Measurements from ENCODE around the gene NXPH1. TPM values are rescaled to one million over a fixed set of nuclear protein-coding genes. Genes with fewer than 3 reads are reported as not detected.

The NXPH1 gene
- total RNA-seq, 3 donors from 2014 or later: 0.29 TPM; not detected in 2

DNA sequence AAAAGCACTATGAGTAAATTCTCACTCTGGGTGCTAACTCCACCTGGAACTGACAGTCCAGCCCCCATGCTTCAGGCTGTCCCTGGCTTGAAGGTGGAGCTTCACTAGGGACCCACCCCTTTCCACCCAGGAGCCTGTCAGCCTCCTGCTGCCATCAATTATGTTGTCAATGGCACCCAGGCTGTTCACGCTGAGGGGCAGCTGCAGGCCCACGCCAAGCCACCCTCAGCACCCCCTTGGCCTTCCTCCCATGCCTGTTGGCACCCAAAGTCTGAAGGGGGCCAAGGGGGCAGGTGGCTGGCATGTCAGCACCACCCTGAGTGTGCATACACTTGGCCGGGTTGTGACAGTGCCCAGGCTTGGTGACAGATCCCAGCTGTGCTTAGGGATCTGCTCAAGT, 149.3 kb downstream of the NXPH1 start:
- DNase-seq (ENCODE audit: low spot score in 2 of 2): no peak
- Histone ChIP-seq H3K4me1 (no peaks in the 10 kb centered on the region), H3K9me3 (no peaks in the 10 kb centered on the region), H3K27ac (no peak overlapping the region), H3K36me3 (no peaks in the 10 kb centered on the region), H3K4me3 (no peak overlapping the region), H3K27me3 (no peaks in the 10 kb centered on the region)
- TF ChIP-seq POLR2AphosphoS5 (IDR thresholded peaks at IDR 0.05) (no peak), POLR2A (IDR thresholded peaks at IDR 0.05) (no peak)
- TF ChIP-seq, protein P1, sequence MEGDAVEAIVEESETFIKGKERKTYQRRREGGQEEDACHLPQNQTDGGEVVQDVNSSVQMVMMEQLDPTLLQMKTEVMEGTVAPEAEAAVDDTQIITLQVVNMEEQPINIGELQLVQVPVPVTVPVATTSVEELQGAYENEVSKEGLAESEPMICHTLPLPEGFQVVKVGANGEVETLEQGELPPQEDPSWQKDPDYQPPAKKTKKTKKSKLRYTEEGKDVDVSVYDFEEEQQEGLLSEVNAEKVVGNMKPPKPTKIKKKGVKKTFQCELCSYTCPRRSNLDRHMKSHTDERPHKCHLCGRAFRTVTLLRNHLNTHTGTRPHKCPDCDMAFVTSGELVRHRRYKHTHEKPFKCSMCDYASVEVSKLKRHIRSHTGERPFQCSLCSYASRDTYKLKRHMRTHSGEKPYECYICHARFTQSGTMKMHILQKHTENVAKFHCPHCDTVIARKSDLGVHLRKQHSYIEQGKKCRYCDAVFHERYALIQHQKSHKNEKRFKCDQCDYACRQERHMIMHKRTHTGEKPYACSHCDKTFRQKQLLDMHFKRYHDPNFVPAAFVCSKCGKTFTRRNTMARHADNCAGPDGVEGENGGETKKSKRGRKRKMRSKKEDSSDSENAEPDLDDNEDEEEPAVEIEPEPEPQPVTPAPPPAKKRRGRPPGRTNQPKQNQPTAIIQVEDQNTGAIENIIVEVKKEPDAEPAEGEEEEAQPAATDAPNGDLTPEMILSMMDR (IDR thresholded peaks at IDR 0.05): no peak
- intact Hi-C loops (cut with DNase I; ENCODE audit: low total_unique reads): no loop called here

DNA sequence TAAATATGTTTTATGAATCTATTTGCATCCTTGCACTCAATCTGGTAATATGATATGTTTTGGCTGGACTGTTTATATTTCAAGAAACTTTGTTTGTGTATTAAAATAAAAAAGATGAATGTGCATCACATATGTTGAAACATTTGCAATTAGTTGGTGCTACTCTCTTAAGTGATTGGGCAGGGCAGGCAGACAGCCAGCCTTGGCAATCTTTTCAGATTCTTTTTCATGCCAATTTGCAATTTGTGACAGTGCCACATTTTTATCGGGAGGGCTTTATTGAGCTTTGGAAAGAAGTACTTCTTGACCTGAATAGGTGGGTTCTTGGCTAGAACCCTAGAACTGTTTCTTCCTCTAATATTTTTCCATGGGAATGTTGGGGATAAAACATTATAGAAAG, 152.2 kb downstream of the NXPH1 start:
- no peak for DNase-seq (ENCODE audit: low spot score in 2 of 2)
- TF ChIP-seq POLR2A (IDR thresholded peaks at IDR 0.05) (no peak), POLR2AphosphoS5 (IDR thresholded peaks at IDR 0.05) (no peak)
- TF ChIP-seq, protein P1 (IDR thresholded peaks at IDR 0.05): no peak
- Histone ChIP-seq H3K27me3 (no peaks in the 10 kb centered on the region), H3K4me1 (no peaks in the 10 kb centered on the region), H3K36me3 (no peaks in the 10 kb centered on the region), H3K9me3 (no peaks in the 10 kb centered on the region), H3K27ac (no peak overlapping the region), H3K4me3 (no peak overlapping the region)
- intact Hi-C loops (cut with DNase I; ENCODE audit: low total_unique reads): no loop called here

DNA sequence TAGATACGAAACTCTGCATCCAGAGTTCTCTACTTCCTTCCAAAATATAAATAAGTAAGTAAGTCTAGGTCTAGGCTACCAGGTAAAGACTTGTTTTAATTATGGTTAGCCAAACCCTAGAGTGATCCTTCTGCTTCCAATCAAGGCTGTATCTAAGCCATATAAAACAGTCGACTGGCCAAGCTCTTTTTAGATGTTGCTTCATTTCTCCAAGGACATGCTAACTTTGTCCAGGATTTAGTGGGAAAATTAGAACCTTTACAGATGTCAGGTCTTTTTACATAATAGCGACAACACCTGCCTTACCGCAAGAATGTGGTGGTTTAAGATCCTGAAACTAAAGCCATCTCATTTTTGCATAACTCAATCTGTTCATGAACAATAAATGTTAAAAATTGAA, 156.8 kb downstream of the NXPH1 start:
- DNase-seq (ENCODE audit: low spot score in 2 of 2): no peak
- H3K9me3 ChIP-seq: no peaks in the 10 kb centered on the region
- H3K27me3 ChIP-seq: no peaks in the 10 kb centered on the region
- intact Hi-C loops (cut with DNase I; ENCODE audit: low total_unique reads): no loop called here
- no peaks in the 10 kb centered on the region for H3K36me3 ChIP-seq
- TF ChIP-seq POLR2A (IDR thresholded peaks at IDR 0.05) (no peak), POLR2AphosphoS5 (IDR thresholded peaks at IDR 0.05) (no peak)
- TF ChIP-seq, protein P1 (IDR thresholded peaks at IDR 0.05): no peak
- H3K4me1 ChIP-seq: no peaks in the 10 kb centered on the region
- no peak overlapping the region for H3K4me3 ChIP-seq
- H3K27ac ChIP-seq: no peak overlapping the region

GRCh38 chr7:8590791-8591190, 157.4 kb downstream of the NXPH1 start:
- H3K27me3 ChIP-seq: no peaks in the 10 kb centered on the region
- intact Hi-C loops (cut with DNase I; ENCODE audit: low total_unique reads): no loop called here
- no peaks in the 10 kb centered on the region for H3K9me3 ChIP-seq
- no peaks in the 10 kb centered on the region for H3K4me1 ChIP-seq
- H3K36me3 ChIP-seq: no peaks in the 10 kb centered on the region
- H3K27ac ChIP-seq: no peak overlapping the region
- TF ChIP-seq POLR2AphosphoS5 (IDR thresholded peaks at IDR 0.05): no peak
- no peak for TF ChIP-seq POLR2A (IDR thresholded peaks at IDR 0.05)
- DNase-seq (ENCODE audit: low spot score in 2 of 2): no peak
- no peak overlapping the region for H3K4me3 ChIP-seq

- no peaks in the 10 kb centered on the region for H3K36me3 ChIP-seq
- intact Hi-C loops (cut with DNase I; ENCODE audit: low total_unique reads): no loop called here
- H3K4me3 ChIP-seq: no peak overlapping the region
- no peak for DNase-seq (ENCODE audit: low spot score in 2 of 2)
- H3K27me3 ChIP-seq: no peaks in the 10 kb centered on the region
- H3K4me1 ChIP-seq: no peaks in the 10 kb centered on the region
- TF ChIP-seq POLR2AphosphoS5 (IDR thresholded peaks at IDR 0.05): no peak
- TF ChIP-seq, protein P1 (IDR thresholded peaks at IDR 0.05): no peak
- no peak for TF ChIP-seq POLR2A (IDR thresholded peaks at IDR 0.05)
- H3K9me3 ChIP-seq: no peaks in the 10 kb centered on the region
- no peak overlapping the region for H3K27ac ChIP-seq
Observed at GRCh38 chr7:8591289-8591688, 157.9 kb downstream of the NXPH1 start.

- H3K4me3 ChIP-seq: no peak overlapping the region
Observed at GRCh38 chr7:8592167-8592566, 158.8 kb downstream of the NXPH1 start.

More at GRCh38 chr7:8592167-8592566, 158.8 kb downstream of the NXPH1 start:
- intact Hi-C loops (cut with DNase I; ENCODE audit: low total_unique reads): no loop called here
- Histone ChIP-seq H3K9me3 (no peaks in the 10 kb centered on the region), H3K4me1 (no peaks in the 10 kb centered on the region), H3K27me3 (no peaks in the 10 kb centered on the region), H3K36me3 (no peaks in the 10 kb centered on the region), H3K27ac (no peak overlapping the region)
- TF ChIP-seq, protein P1 (IDR thresholded peaks at IDR 0.05): no peak
- no peak for DNase-seq (ENCODE audit: low spot score in 2 of 2)
